ENCODE results near the gene EXOC3L4.

Gene EXOC3L4

DNA sequence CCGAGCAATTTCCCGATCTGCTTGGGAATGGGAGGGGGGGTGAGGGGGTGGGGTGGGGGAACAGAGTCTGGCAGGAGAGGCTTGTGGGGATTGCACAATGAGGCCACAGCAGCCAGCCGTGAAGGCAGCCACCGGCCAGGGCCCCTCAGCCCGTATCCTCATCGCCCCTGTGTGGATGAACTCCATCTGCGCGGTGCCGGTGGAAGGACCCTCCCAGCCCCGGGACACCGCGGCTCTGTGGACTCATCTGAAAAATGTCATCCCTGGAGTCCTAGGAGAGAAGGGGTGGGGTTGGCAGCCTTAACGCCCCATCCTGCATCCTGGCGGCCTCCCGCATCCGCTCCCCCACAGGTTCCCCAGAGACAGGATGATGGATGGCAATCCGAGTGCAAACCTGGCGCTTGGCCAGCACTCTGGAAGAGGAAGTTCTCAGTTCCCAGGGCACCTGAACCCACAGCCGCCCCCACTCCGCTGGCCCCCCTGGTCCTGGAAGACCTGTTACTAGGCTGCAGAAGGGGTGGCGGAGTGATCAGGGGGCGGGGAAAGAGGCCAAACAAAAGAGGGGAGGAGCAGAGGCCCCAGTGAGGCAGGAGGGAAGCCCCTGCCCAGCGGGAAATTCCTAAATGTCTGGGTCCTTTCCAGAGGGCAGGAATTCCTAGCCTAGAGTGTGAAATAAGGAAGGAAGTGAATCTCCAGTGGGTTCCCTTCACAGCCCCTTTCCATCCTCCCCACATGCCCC lies 27.5 kb downstream of the EXOC3L4 start:
- peak; percentile 51 for DNase-seq (ENCODE audit: low read depth)
- H3K4me3 ChIP-seq (ENCODE audit: low read depth, low read length), result no peak overlapping the region
- TF ChIP-seq, protein P1, sequence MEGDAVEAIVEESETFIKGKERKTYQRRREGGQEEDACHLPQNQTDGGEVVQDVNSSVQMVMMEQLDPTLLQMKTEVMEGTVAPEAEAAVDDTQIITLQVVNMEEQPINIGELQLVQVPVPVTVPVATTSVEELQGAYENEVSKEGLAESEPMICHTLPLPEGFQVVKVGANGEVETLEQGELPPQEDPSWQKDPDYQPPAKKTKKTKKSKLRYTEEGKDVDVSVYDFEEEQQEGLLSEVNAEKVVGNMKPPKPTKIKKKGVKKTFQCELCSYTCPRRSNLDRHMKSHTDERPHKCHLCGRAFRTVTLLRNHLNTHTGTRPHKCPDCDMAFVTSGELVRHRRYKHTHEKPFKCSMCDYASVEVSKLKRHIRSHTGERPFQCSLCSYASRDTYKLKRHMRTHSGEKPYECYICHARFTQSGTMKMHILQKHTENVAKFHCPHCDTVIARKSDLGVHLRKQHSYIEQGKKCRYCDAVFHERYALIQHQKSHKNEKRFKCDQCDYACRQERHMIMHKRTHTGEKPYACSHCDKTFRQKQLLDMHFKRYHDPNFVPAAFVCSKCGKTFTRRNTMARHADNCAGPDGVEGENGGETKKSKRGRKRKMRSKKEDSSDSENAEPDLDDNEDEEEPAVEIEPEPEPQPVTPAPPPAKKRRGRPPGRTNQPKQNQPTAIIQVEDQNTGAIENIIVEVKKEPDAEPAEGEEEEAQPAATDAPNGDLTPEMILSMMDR (IDR thresholded peaks at IDR 0.05; ENCODE audit: low read depth, low read length, missing control alignments), result no peak
- in situ Hi-C loops (cut with HindIII; ENCODE audit: low sequenced_read_pairs), result no loop called here

DNA sequence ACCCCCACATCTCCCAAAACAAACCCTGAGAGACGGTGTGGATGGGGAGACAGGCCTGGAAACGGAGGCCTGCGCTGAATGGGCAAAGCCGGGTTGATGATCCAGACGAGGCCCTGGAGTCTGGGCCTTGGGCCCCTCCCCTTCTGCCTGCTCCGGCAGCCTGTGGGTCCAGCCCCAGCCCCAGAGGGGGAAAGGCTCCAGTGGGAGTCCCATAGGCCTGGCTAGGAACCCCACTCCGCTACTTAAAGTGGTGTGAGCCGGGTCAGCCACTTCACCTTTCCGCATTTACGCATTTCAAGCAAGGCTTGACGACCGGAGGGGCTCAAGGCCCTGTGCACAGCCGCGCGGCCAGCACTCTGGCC lies 28.0 kb downstream of the EXOC3L4 start:
- no peak for DNase-seq (ENCODE audit: low read depth)
- H3K4me3 ChIP-seq (ENCODE audit: low read depth, low read length), result no peak overlapping the region
- TF ChIP-seq, protein P1 (IDR thresholded peaks at IDR 0.05; ENCODE audit: low read depth, low read length, missing control alignments), result no peak
- in situ Hi-C loops (cut with HindIII; ENCODE audit: low sequenced_read_pairs), result no loop called here

DNA sequence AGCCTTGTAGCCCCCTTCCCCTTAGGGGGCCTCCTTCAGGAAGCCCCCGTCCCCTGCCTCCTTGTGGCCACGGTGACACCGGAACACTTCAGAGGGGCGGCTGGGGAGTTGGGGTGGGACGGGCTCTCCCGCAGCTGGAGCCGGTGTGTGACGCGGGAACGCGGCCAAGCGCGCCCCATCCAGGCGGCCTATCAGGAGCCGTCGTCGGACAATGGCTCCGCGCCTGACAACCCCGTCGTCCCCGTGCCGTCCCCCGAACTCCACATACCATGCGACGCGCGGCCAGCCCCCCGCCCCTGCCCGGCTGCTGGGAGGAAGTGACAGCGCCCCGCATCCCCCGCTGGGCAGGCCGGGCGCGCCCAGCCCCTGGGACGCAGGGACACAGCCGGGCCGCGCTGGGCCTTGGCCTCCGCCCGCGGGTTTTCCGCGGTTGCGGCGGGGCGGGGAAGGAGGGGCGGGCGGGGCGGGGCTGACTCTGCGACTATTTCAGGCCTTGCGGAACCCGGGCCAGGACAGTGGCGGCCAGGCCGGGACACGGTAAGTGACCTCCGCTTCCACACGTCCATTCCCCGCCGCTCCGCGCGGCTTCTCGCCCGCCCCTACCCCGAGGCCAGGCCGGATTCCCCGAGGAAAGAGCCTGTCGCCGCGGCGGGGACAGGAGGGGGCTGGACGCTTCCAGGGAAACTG lies 28.6 kb downstream of the EXOC3L4 start, which contains the start of gene TNFAIP2:
Gene TNFAIP2 (plus strand): TSS at position 515 of the 687 bp plus-strand sequence. CDS start 2,997 bp downstream, outside the sequence.
- TF ChIP-seq, protein P1 (IDR thresholded peaks at IDR 0.05; ENCODE audit: low read depth, low read length, missing control alignments), result no peak

DNA sequence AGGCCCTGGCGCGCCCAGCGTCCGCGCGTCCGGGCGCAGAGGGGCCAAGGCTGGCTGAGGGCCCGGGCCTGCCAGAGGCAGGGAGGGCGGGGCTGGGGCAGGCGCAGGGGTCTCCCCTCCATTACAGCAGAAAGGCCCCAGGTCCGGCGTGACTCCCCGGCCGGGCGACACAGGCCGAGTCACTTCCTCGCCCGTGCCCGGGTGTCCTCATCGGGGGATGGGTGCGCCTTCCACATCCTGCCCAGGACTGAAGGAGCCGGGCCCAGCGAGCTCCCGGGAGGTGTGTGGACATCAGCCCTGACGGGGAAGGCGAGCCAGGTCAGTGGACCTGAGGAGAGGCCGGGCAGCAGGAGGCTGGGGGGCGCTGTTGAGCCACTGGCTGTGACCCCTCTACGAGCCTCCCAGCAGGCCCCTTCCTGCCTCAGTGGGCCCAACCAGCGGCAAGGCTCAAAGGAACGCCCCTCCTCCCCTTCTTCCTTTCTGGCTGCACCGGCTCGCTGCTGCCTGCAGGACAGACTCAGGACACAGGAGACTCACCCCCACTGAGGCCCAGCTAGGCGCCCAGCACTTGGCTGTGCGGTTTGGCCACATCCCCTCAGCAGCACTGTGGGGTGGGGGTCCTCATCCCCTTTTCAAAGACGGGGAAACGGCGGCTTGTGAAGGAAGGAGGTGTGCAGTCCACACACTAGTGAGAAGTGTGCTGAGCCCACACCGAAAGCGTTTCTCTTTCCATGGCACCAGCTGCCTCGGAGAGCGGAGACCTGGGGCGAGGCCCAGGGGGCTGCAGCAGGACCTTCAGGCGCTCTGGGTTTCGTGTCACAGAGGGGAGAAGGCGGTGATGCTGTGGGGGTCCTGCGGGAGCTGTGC lies 29.3 kb downstream of the EXOC3L4 start:
- in situ Hi-C loops (cut with HindIII; ENCODE audit: low sequenced_read_pairs), result no loop called here
- TF ChIP-seq, protein P1 (IDR thresholded peaks at IDR 0.05; ENCODE audit: low read depth, low read length, missing control alignments), result peak; percentile 34
- DNase-seq (ENCODE audit: low read depth), result no peak
- peak overlapping the region; percentile 34 for H3K4me3 ChIP-seq (ENCODE audit: low read depth, low read length)

More for the DNA sequence above, 28.6 kb downstream of the EXOC3L4 start, which contains the start of gene TNFAIP2:
- in situ Hi-C loops (cut with HindIII; ENCODE audit: low sequenced_read_pairs), result no loop called here
- no peak for DNase-seq (ENCODE audit: low read depth)
- H3K4me3 ChIP-seq (ENCODE audit: low read depth, low read length), result peak within 1 kb of the TSS; percentile 34

DNA sequence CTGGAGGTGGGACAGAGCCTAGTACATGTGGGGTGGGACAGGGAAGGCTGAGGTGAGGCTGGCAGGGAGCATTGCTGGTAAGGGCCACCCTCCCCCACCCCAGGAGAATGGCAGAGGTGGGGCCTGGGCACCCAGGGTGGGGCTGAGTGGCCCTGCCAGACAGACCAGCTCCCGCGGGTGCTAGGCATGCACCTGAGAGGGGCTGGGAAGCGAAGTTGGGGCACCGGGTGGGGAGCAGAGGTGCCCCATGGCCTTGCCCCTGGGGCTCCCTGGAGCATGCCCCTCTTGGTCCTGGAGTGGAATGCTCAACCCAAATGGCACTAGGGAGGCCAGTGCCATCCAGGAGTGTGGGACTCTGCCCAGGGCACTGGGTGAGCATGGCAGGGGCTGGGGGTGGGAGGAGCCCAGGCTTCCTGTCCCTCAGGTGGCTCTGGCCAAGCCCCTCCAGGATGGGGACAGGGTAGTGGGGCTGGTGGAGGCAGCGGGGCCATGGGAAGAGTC lies 30.0 kb downstream of the EXOC3L4 start:
- TF ChIP-seq, protein P1 (IDR thresholded peaks at IDR 0.05; ENCODE audit: low read depth, low read length, missing control alignments), result no peak
- peak overlapping the region; percentile 34 for H3K4me3 ChIP-seq (ENCODE audit: low read depth, low read length)
- in situ Hi-C loops (cut with HindIII; ENCODE audit: low sequenced_read_pairs), result no loop called here
- no peak for DNase-seq (ENCODE audit: low read depth)
